ENCODE measurements around the gene TEAD4.

DNA sequence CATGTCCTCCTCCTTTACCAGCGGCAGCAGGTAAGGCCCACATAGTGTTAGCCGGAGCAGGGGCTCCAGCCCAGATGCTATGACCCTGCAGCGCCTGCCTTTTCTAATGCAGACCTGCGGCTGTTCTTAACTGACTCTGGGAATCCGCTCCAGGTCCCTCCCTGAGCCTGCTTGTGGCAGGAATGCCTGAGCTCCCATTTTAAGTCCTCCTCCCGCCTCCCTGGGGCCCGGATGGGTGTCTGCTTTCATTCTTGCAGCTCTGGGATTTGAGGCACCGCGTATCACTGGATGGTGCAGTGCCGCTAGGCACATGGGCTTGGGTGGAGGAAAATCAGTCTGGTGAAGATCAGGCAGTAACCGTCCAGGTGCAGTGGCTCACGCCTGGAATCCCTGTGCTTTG lies 125.5 kb downstream of the TEAD4 start:
- TF ChIP-seq POLR2AphosphoS5 (IDR thresholded peaks at IDR 0.05), result no peak
- TF ChIP-seq CTCF (IDR thresholded peaks at IDR 0.05 in 8 of 11, conservative IDR thresholded peaks at IDR 0.05 in 3 of 11), result no peak
- no peak for TF ChIP-seq POLR2A (IDR thresholded peaks at IDR 0.05)

Data from spleen (tissue), 7 donors.